K562 (cell line): ENCODE data around the gene CEP350. TPM values are rescaled to one million over a fixed set of nuclear protein-coding genes. Genes with fewer than 3 reads are reported as not detected.
A peak's percentile ranks its signal among the peaks of the same experiment; 100 is the strongest.

Experiments
- ARID3A ChIP-seq: IDR thresholded peaks from 2 replicates; pipeline ENCODE4 v1.6.1; 2012; ENCODE audit warnings: low read depth, low read length, improper control_type of control experiment, borderline replicate concordance
- BCLAF1 ChIP-seq, 2 experiments: fragments of 450-650 bp in 1 of 2; IDR thresholded peaks; 2 replicates each; pipeline ENCODE4 v1.6.1; 2011 to 2017; ENCODE audit warnings: low read depth in 2 of 2, antibody characterized with exemption in 1 of 2, borderline replicate concordance in 1 of 2, low read length in 1 of 2, mild to moderate bottlenecking in 1 of 2, mixed read lengths in 1 of 2; ENCODE audit not compliant: control insufficient read depth in 1 of 2
- BHLHE40 ChIP-seq: IDR thresholded peaks from 2 replicates; pipeline ENCODE4 v1.6.1; 2011; ENCODE audit warnings: low read length, improper control_type of control experiment
- EP400 ChIP-seq: fragments of 450-650 bp; IDR thresholded peaks from 2 replicates; pipeline ENCODE4 v1.6.1; 2017; ENCODE audit warnings: antibody characterized with exemption, mild to moderate bottlenecking, moderate library complexity
- FOXA3 ChIP-seq, 2 experiments: fragments of 450-650 bp in 1 of 2; sonication (generic) in 1 of 2; formaldehyde crosslinking; IDR thresholded peaks in 1 of 2; conservative IDR thresholded peaks in 1 of 2; 2 replicates each; pipeline versions ENCODE4 v1.4.0 to v1.8.0; 2020 to 2022; ENCODE audit warnings: mild to moderate bottlenecking in 2 of 2, missing genetic modification reagents in 1 of 2
- HDGF ChIP-seq: fragments of 450-650 bp; IDR thresholded peaks from 2 replicates; pipeline ENCODE4 v1.6.1; 2016
- MCM7 ChIP-seq, 2 experiments: fragments of 450-650 bp; IDR thresholded peaks; 2 replicates each; pipeline ENCODE4 v1.6.1; 2016 to 2018
- MIER1 ChIP-seq: fragments of 450-650 bp; IDR thresholded peaks from 2 replicates; pipeline ENCODE4 v1.6.1; 2016; ENCODE audit warnings: antibody characterized with exemption, mild to moderate bottlenecking, low read depth
- NCOR1 ChIP-seq: fragments of 450-650 bp; IDR thresholded peaks from 2 replicates; pipeline ENCODE4 v1.6.1; 2016; ENCODE audit warnings: mild to moderate bottlenecking, moderate library complexity
- NFIC ChIP-seq: fragments of 450-650 bp; IDR thresholded peaks from 2 replicates; pipeline ENCODE4 v1.6.1; 2017; ENCODE audit warnings: mild to moderate bottlenecking, inconsistent platforms
- NFYB ChIP-seq: IDR thresholded peaks from 2 replicates; pipeline ENCODE4 v1.6.1; 2011; ENCODE audit warnings: mild to moderate bottlenecking, moderate library complexity; ENCODE audit not compliant: insufficient read length; ENCODE audit errors: extremely low read depth
- PHB2 ChIP-seq: fragments of 450-650 bp; IDR thresholded peaks from 2 replicates; pipeline ENCODE4 v1.6.1; 2017; ENCODE audit warnings: low read depth
- PML ChIP-seq: IDR thresholded peaks from 2 replicates; pipeline ENCODE4 v1.6.1; 2012; ENCODE audit warnings: low read length, inconsistent platforms
- SNIP1 ChIP-seq: fragments of 450-650 bp; IDR thresholded peaks from 2 replicates; pipeline ENCODE4 v1.7.1; 2017; ENCODE audit warnings: low read depth, mild to moderate bottlenecking
- TEAD4 ChIP-seq, 2 experiments: sonication (generic) in 1 of 2; formaldehyde crosslinking in 1 of 2; IDR thresholded peaks; 2 replicates each; pipeline versions ENCODE4 v1.6.1 to v1.8.0; 2012 to 2022; ENCODE audit warnings: borderline replicate concordance in 1 of 2, inconsistent platforms in 1 of 2, low read length in 1 of 2, mild to moderate bottlenecking in 1 of 2, missing genetic modification reagents in 1 of 2
- TRIM24 ChIP-seq, 2 experiments: fragments of 450-650 bp; IDR thresholded peaks; 2 replicates each; pipeline ENCODE4 v1.6.1; 2016
- ZMIZ1 ChIP-seq, 2 experiments: fragments of 150-350 bp in 1 of 2; IDR thresholded peaks; 2 replicates each; pipeline ENCODE4 v1.6.1; 2012 to 2016; ENCODE audit warnings: low read depth in 2 of 2, low read length in 2 of 2, mild to moderate bottlenecking in 1 of 2, moderate library complexity in 1 of 2
- ZNF766 ChIP-seq: fragments of 200-800 bp; sonication (Bioruptor generic); conservative IDR thresholded peaks from 2 replicates; pipeline ENCODE4 v1.6.1; 2016; ENCODE audit warnings: missing genetic modification characterization, missing compliant biosample characterization
- polyA plus RNA-seq, 8 experiments: library from polyadenylated mRNA; depleted of rRNA in 4 of 8; stranded (reverse) in 5 of 8; unstranded in 3 of 8; fragments of >200 nt; fragmentation: Nextera tagmentation in 2 of 8; fragmentation: Illumina TruSeq in 1 of 8; extraction: Ambion mirVana in 2 of 8; extraction: Trizol in 1 of 8; gene quantifications; 2 replicates each; pipeline versions ENCODE4 v1.2.1 to v1.2.3, GENCODE V29; 2011 to 2014; ENCODE audit warnings: inconsistent platforms in 1 of 8, missing spikeins in 1 of 8
- total RNA-seq, 7 experiments: library from RNA; depleted of rRNA in 6 of 7; stranded (reverse); fragments of >200 nt in 6 of 7; fragmentation: Illumina TruSeq in 2 of 7; extraction: Trizol in 2 of 7; gene quantifications; 2 replicates each; pipeline versions ENCODE4 v1.2.1 to v1.2.3, GENCODE V29; 2011 to 2021; ENCODE audit warnings: low replicate concordance in 1 of 7

Gene CEP350
- total and polyA plus RNA-seq, 9 of the 15 experiments (the other 6 are each of a cell fraction or from before 2014, with no cell fraction given) = 8.3 to 64.3 (median 28.0) TPM

GRCh38 chr1:179971563-179972496 is 17.2 kb downstream of the CEP350 start (continued):
- TF ChIP-seq ARID3A = peak; percentile 86
- no peak for TF ChIP-seq NFYB
- peak; percentile 53 for TF ChIP-seq EP400
- peak; percentile 100 for TF ChIP-seq TEAD4 (IDR thresholded peaks at IDR 0.05; ENCODE audit: low read length)
- TF ChIP-seq TEAD4 (CRISPR knock-in tag; IDR thresholded peaks at IDR 0.05; ENCODE audit: borderline replicate concordance) = no peak
- TF ChIP-seq ZMIZ1 (IDR thresholded peaks at IDR 0.05; ENCODE audit: low read depth in 2 of 2, low read length in 2 of 2) = peak in 1 of 2 experiments; percentile 91; a peak in 2 of 4 replicates
- 0 out of 2 replicates have a peak, but pooled peaks have one; percentile 17 for TF ChIP-seq BHLHE40
- TF ChIP-seq HDGF = peak; percentile 83; the same call in 1 of the 2 replicates
- 0 out of 4 replicates have a peak, but pooled peaks of 1 of the 2 experiments have one; percentile 53 for TF ChIP-seq FOXA3 (CRISPR knock-in tag; conservative IDR thresholded peaks at IDR 0.05 in 1 of 2, IDR thresholded peaks at IDR 0.05 in 1 of 2)
- peak; percentile 57; the same call in 1 of the 2 replicates for TF ChIP-seq SNIP1
- TF ChIP-seq PML = peak; percentile 98
- peak; percentile 92 for TF ChIP-seq PHB2
- no peak for TF ChIP-seq MIER1
- TF ChIP-seq NCOR1 = peak; percentile 96
- TF ChIP-seq NFIC = peak; percentile 90
- 0 out of 4 replicates have a peak, but pooled peaks of 1 of the 2 experiments have one; percentile 56 for TF ChIP-seq MCM7 (IDR thresholded peaks at IDR 0.05)
- TF ChIP-seq BCLAF1 (IDR thresholded peaks at IDR 0.05; ENCODE audit: borderline replicate concordance in 1 of 2, control insufficient read depth in 1 of 2, low read depth in 2 of 2, low read length in 1 of 2) = no peak
- peak; percentile 85 to 93 for TF ChIP-seq TRIM24 (IDR thresholded peaks at IDR 0.05)
- TF ChIP-seq ZNF766 (CRISPR knock-in tag) = peak; percentile 77; the same call in 1 of the 2 replicates
